OCI-LY7 (cell line): ENCODE results near the gene TRIM26. TPM values are rescaled to one million over a fixed set of nuclear protein-coding genes. Genes with fewer than 3 reads are reported as not detected.

Experiments
- BruUV-seq: library from RNA; stranded (reverse); fragments of 400-500 nt; replicated peaks from 2 replicates; lab custom pipeline; 2021; lab: Mats Ljungman, UMichigan
- CTCF ChIA-PET: fragments of 300-600 bp; sonication (Branson Sonifier 250); formaldehyde crosslinking; loops from one replicate; lab custom pipeline; 2022; ENCODE audit warnings: antibody characterized with exemption; ENCODE audit not compliant: unreplicated experiment; lab: Charles Lee
- POLR2A ChIA-PET: fragments of 300-600 bp; sonication (Branson Sonifier 250); formaldehyde crosslinking; loops from one replicate; lab custom pipeline; 2022; ENCODE audit warnings: antibody characterized with exemption; lab: Charles Lee
- DNase-seq: peaks from one replicate; pipeline ENCODE4 v3.0.0-alpha.2; 2015; ENCODE audit warnings: low spot score
- H2AFZ ChIP-seq: fragments of 200-600 bp; sonication (generic), shearing (Covaris generic); 2 replicates; pipeline ENCODE4 v1.6.1; 2014; ENCODE audit warnings: mild to moderate bottlenecking, antibody characterized with exemption, low read length, moderate library complexity
- H3K27ac ChIP-seq: fragments of 200-600 bp; sonication (generic); 2 replicates; pipeline ENCODE4 v1.5.1; 2014; ENCODE audit warnings: mixed run types, low read depth, mild to moderate bottlenecking, moderate library complexity, low read length, inconsistent platforms; ENCODE audit not compliant: poor library complexity, severe bottlenecking
- H3K36me3 ChIP-seq: fragments of 200-600 bp; sonication (generic); 2 replicates; pipeline ENCODE4 v1.6.1; 2014; ENCODE audit warnings: mild to moderate bottlenecking, antibody characterized with exemption, low read length, moderate library complexity, mixed read lengths; ENCODE audit not compliant: insufficient read depth
- H3K4me1 ChIP-seq: fragments of 200-600 bp; sonication (generic); 2 replicates; pipeline ENCODE4 v1.5.1; 2014; ENCODE audit warnings: mild to moderate bottlenecking, low read length; ENCODE audit not compliant: insufficient read depth, poor library complexity, severe bottlenecking
- H3K4me2 ChIP-seq: fragments of 200-600 bp; sonication (generic); 2 replicates; pipeline ENCODE4 v1.6.1; 2014; ENCODE audit warnings: mild to moderate bottlenecking, low read length
- H3K4me3 ChIP-seq: fragments of 200-600 bp; sonication (generic); 2 replicates; pipeline ENCODE4 v1.5.1; 2014; ENCODE audit warnings: mild to moderate bottlenecking, low read depth, low read length; ENCODE audit not compliant: poor library complexity, severe bottlenecking
- H3K79me2 ChIP-seq: fragments of 200-600 bp; sonication (generic); 2 replicates; pipeline ENCODE4 v1.6.1; 2016; ENCODE audit warnings: low read depth, mild to moderate bottlenecking, low read length, moderate library complexity, mixed read lengths; ENCODE audit not compliant: insufficient read depth
- H3K9me2 ChIP-seq: fragments of 200-600 bp; sonication (generic); 2 replicates; pipeline ENCODE4 v1.6.1; 2016; ENCODE audit warnings: mild to moderate bottlenecking, low read length, mixed read lengths; ENCODE audit not compliant: insufficient read depth
- H3K9me3 ChIP-seq: fragments of 200-600 bp; sonication (generic); 2 replicates; pipeline ENCODE4 v1.6.1; 2014; ENCODE audit warnings: mild to moderate bottlenecking, mixed run types, low read length, mixed read lengths
- H4K20me1 ChIP-seq: fragments of 200-600 bp; sonication (generic); 2 replicates; pipeline ENCODE4 v1.6.1; 2014; ENCODE audit warnings: mild to moderate bottlenecking, antibody characterized with exemption, low read length, moderate library complexity, mixed read lengths; ENCODE audit not compliant: insufficient read depth
- EZH2phosphoT487 ChIP-seq: fragments of 200-600 bp; sonication (generic); IDR thresholded peaks from 2 replicates; pipeline ENCODE4 v1.6.1; 2018; ENCODE audit warnings: low read depth, borderline replicate concordance, mild to moderate bottlenecking, mixed run types, antibody characterized with exemption, low read length, moderate library complexity, mixed read lengths
- intact Hi-C: fragments of 100-400 bp; cut with micrococcal nuclease; formaldehyde crosslinking; loops from one replicate; pipeline ENCODE4 v1.10.0; 2022; ENCODE audit not compliant: unreplicated experiment
- total RNA-seq, 2 experiments: library from RNA; depleted of rRNA in 1 of 2; stranded (reverse); fragments of >200 nt in 1 of 2; shearing (Covaris generic) in 1 of 2; gene quantifications; 2 replicates each; pipeline ENCODE4 v1.2.3, GENCODE V29; 2014 to 2022
- TF ChIP-seq, protein P1 (sequence below): fragments of 200-600 bp; sonication (generic); conservative IDR thresholded peaks from 2 replicates; pipeline ENCODE4 v1.5.1; 2014; ENCODE audit warnings: mild to moderate bottlenecking, antibody characterized with exemption, low read length, moderate library complexity, mixed read lengths

The TRIM26 gene
- total RNA-seq, 2 experiments from 2014 or later, result 53.2 to 53.3 TPM

DNA sequence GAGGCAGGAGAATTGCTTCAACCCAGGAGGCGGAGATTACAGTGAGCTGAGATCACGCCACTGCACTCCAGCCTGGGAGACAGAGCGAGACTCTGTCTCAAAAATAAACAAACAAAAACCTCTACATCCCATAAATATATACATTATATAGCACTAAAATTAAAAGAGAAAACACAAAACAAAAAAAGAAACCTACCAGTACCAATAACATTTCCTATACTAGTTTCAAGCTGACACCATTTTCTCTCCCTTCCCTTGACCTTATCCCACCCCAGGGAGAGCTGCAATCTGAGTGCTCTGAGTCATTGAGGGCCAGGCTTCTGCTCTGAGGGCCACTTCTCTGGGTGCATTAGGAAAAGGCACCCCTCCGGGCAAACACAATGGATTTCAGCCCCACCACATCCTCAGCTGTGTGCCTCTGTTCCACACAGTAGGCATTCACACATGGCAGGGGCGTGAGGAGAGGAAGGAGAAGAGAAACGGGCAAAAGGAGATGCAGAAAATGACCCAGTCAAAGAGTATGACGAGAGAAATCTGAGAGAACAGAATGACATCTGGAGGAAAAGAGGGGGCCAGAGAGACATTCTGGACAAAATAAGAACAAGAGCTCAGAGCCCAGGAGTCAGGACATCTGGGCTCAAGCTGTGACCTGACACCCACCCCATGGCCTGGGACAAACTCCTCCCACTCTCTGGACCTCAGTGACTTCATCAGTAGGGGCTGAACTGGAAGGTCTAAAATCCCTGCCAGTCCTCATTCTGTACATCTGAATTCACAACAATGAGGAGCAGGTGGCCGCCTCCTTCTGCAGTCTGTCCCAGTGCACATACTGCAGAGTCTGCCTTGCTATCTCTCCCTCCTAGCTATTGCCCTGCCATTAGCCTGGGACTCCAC lies 18.2 kb downstream of the TRIM26 start:
- Histone ChIP-seq H3K79me2 (peaks cover 7% of the 10 kb centered on the region; the same call in 1 of the 2 replicates), H4K20me1 (no peaks in the 10 kb centered on the region), H3K4me3 (no peak overlapping the region), H3K4me2 (no peak overlapping the region), H3K4me1 (peaks cover under 1% of the 10 kb centered on the region), H2AFZ (no peak overlapping the region), H3K9me3 (no peaks in the 10 kb centered on the region), H3K9me2 (no peaks in the 10 kb centered on the region), H3K27ac (no peak overlapping the region), H3K36me3 (peaks cover 92% of the 10 kb centered on the region)
- BruUV-seq, result no TSS peak
- POLR2A ChIA-PET, result interaction anchor here (0.5 kb wide), 1 partner anchor 547 kb away, joined by 3 read pairs; no protein-coding TSS in a partner anchor
- CTCF ChIA-PET, result no interaction called here
- intact Hi-C loops, result no loop called here
- no peak for DNase-seq
- TF ChIP-seq, protein P1, sequence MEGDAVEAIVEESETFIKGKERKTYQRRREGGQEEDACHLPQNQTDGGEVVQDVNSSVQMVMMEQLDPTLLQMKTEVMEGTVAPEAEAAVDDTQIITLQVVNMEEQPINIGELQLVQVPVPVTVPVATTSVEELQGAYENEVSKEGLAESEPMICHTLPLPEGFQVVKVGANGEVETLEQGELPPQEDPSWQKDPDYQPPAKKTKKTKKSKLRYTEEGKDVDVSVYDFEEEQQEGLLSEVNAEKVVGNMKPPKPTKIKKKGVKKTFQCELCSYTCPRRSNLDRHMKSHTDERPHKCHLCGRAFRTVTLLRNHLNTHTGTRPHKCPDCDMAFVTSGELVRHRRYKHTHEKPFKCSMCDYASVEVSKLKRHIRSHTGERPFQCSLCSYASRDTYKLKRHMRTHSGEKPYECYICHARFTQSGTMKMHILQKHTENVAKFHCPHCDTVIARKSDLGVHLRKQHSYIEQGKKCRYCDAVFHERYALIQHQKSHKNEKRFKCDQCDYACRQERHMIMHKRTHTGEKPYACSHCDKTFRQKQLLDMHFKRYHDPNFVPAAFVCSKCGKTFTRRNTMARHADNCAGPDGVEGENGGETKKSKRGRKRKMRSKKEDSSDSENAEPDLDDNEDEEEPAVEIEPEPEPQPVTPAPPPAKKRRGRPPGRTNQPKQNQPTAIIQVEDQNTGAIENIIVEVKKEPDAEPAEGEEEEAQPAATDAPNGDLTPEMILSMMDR, result no peak
- no peak for TF ChIP-seq EZH2phosphoT487

- H3K27ac ChIP-seq, result no peak overlapping the region
- no peaks in the 10 kb centered on the region for H4K20me1 ChIP-seq
- BruUV-seq, result no TSS peak
- H3K4me2 ChIP-seq, result no peak overlapping the region
- peaks cover 90% of the 10 kb centered on the region for H3K36me3 ChIP-seq
- no peak for DNase-seq
- intact Hi-C loops, result no loop called here
- no peaks in the 10 kb centered on the region for H3K4me1 ChIP-seq
- H3K4me3 ChIP-seq, result no peak overlapping the region
- no peaks in the 10 kb centered on the region for H3K79me2 ChIP-seq
- no peaks in the 10 kb centered on the region for H3K9me3 ChIP-seq
- TF ChIP-seq, protein P1, result no peak
- TF ChIP-seq EZH2phosphoT487, result no peak
- H3K9me2 ChIP-seq, result no peaks in the 10 kb centered on the region
- ChIA-PET CTCF (no interaction called here), POLR2A (no interaction called here)
- no peak overlapping the region for H2AFZ ChIP-seq
Measured at GRCh38 chr6:30192076-30192475, 21.1 kb downstream of the TRIM26 start.

- H3K9me2 ChIP-seq, result no peaks in the 10 kb centered on the region
- no peak for DNase-seq
- TF ChIP-seq, protein P1, result no peak
- no peak overlapping the region for H3K4me3 ChIP-seq
- ChIA-PET CTCF (no interaction called here), POLR2A (no interaction called here)
- no peak overlapping the region for H3K27ac ChIP-seq
- no peaks in the 10 kb centered on the region for H3K4me1 ChIP-seq
- H2AFZ ChIP-seq, result no peak overlapping the region
- H3K9me3 ChIP-seq, result no peaks in the 10 kb centered on the region
- H4K20me1 ChIP-seq, result no peaks in the 10 kb centered on the region
- H3K36me3 ChIP-seq, result peaks cover 85% of the 10 kb centered on the region
- intact Hi-C loops, result no loop called here
- BruUV-seq, result no TSS peak
- no peaks in the 10 kb centered on the region for H3K79me2 ChIP-seq
- H3K4me2 ChIP-seq, result no peak overlapping the region
Measured at GRCh38 chr6:30188541-30188940, 24.7 kb downstream of the TRIM26 start.
